Measurements from ENCODE around the gene GRIFIN.

The GRIFIN gene

DNA sequence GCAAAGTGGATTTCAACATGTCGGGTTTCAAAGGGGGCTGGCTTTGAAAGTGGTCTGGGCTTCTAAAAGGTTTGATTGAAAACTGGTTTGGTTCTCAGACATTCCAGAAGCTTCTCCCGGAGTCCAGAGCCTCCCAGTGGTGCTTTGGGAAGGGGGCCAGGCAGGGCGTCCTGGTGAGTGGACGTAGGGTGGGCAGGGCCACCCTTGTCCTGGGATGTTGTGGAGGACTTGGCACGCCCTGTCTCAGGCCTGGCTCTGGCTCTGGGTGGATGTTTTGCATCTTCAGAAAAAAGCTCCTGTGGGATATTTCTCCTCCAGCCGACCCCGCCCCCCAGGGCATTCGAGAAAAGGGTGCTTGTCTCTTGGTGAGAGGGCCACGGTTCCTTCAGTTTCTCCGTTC, 31.2 kb downstream of the GRIFIN start:
- Histone ChIP-seq H3K27me3 (ENCODE audit: insufficient read depth, low read depth) (no peaks in the 10 kb centered on the region; the same call in 1 of the 2 replicates), H3K4me3 (IDR thresholded peaks at IDR 0.05; ENCODE audit: insufficient read depth, low read depth, low read length) (no peak overlapping the region), H3K36me3 (ENCODE audit: insufficient read depth) (no peaks in the 10 kb centered on the region), H4K20me1 (ENCODE audit: insufficient read depth) (no peaks in the 10 kb centered on the region), H3K27ac (no peak overlapping the region), H3K79me2 (ENCODE audit: insufficient read depth, low read depth) (no peaks in the 10 kb centered on the region), H2AFZ (ENCODE audit: low read depth) (no peak overlapping the region), H3K4me2 (no peak overlapping the region), H3K4me1 (ENCODE audit: low read depth, poor library complexity, severe bottlenecking) (peaks cover 5% of the 10 kb centered on the region), H3K9ac (no peak overlapping the region)
- no peak for TF ChIP-seq CTCF (conservative IDR thresholded peaks at IDR 0.05; ENCODE audit: low read depth, low read length)

- TF ChIP-seq CTCF (conservative IDR thresholded peaks at IDR 0.05; ENCODE audit: low read depth, low read length), result no peak
- Histone ChIP-seq H3K79me2 (ENCODE audit: insufficient read depth, low read depth) (no peaks in the 10 kb centered on the region), H3K4me2 (no peak overlapping the region), H4K20me1 (ENCODE audit: insufficient read depth) (no peaks in the 10 kb centered on the region), H3K27ac (no peak overlapping the region), H3K9ac (no peak overlapping the region), H2AFZ (ENCODE audit: low read depth) (no peak overlapping the region), H3K27me3 (ENCODE audit: insufficient read depth, low read depth) (no peaks in the 10 kb centered on the region), H3K36me3 (ENCODE audit: insufficient read depth) (no peaks in the 10 kb centered on the region), H3K4me3 (IDR thresholded peaks at IDR 0.05; ENCODE audit: insufficient read depth, low read depth, low read length) (no peak overlapping the region), H3K4me1 (ENCODE audit: low read depth, poor library complexity, severe bottlenecking) (no peaks in the 10 kb centered on the region)
Measured at GRCh38 chr7:2444476-2444875, 31.7 kb downstream of the GRIFIN start.

DNA sequence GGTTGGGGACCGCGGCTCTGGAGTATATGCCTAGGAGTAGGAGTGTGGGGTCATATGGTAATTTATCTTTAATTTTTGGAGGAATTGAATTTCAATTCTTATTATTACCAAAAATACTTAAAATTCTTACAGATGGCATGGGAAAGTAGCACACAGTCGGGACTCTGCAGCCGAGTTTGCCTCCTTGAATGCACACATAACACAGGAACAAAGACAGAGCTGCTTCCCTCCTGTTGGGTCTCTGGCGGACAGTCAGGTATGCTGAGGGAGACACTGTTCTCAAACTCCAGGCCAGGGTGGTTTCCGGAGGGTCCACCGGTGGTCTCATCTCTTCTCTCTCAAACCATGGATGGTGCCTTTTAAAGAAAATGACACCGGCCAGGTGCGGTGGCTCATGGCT, 32.7 kb downstream of the GRIFIN start:
- no peak for TF ChIP-seq CTCF (conservative IDR thresholded peaks at IDR 0.05; ENCODE audit: low read depth, low read length)
- no peak overlapping the region for H3K4me2 ChIP-seq

GRCh38 chr7:2441430-2442058, 34.7 kb downstream of the GRIFIN start:
- Histone ChIP-seq H3K79me2 (ENCODE audit: insufficient read depth, low read depth) (no peaks in the 10 kb centered on the region), H3K27ac (no peak overlapping the region), H4K20me1 (ENCODE audit: insufficient read depth) (no peaks in the 10 kb centered on the region), H3K4me3 (IDR thresholded peaks at IDR 0.05; ENCODE audit: insufficient read depth, low read depth, low read length) (no peak overlapping the region), H3K36me3 (ENCODE audit: insufficient read depth) (no peaks in the 10 kb centered on the region), H3K9ac (no peak overlapping the region), H3K27me3 (ENCODE audit: insufficient read depth, low read depth) (no peaks in the 10 kb centered on the region), H3K4me1 (ENCODE audit: low read depth, poor library complexity, severe bottlenecking) (no peaks in the 10 kb centered on the region), H2AFZ (ENCODE audit: low read depth) (no peak overlapping the region), H3K4me2 (no peak overlapping the region)
- TF ChIP-seq CTCF (conservative IDR thresholded peaks at IDR 0.05; ENCODE audit: low read depth, low read length), result no peak

More for the DNA sequence above, 32.7 kb downstream of the GRIFIN start:
- no peak overlapping the region for H3K9ac ChIP-seq
- H3K4me3 ChIP-seq (IDR thresholded peaks at IDR 0.05; ENCODE audit: insufficient read depth, low read depth, low read length), result no peak overlapping the region
- no peaks in the 10 kb centered on the region for H3K79me2 ChIP-seq (ENCODE audit: insufficient read depth, low read depth)
- no peak overlapping the region for H2AFZ ChIP-seq (ENCODE audit: low read depth)
- H4K20me1 ChIP-seq (ENCODE audit: insufficient read depth), result no peaks in the 10 kb centered on the region
- H3K36me3 ChIP-seq (ENCODE audit: insufficient read depth), result no peaks in the 10 kb centered on the region
- H3K27ac ChIP-seq, result no peak overlapping the region
- no peaks in the 10 kb centered on the region for H3K27me3 ChIP-seq (ENCODE audit: insufficient read depth, low read depth)
- H3K4me1 ChIP-seq (ENCODE audit: low read depth, poor library complexity, severe bottlenecking), result no peaks in the 10 kb centered on the region
